Fibroblast of lung (primary cell): ENCODE measurements around the gene TMEM98.
"Not testable (repeated sequence)": the region's sequence is repeated elsewhere in the genome, so short reads cannot be mapped to it uniquely, and the experiment has no call there.

Experiments
- EZH2 ChIP-seq: IDR thresholded peaks from 2 replicates; pipeline ENCODE4 v1.5.1; 2012; ENCODE audit warnings: low read length, control low read depth, mild to moderate bottlenecking; ENCODE audit errors: missing control alignments
- TF ChIP-seq, protein P1 (sequence below), 2 donors: IDR thresholded peaks in 1 of 2; conservative IDR thresholded peaks in 1 of 2; 1 replicate in 1 of 2; 2 replicates in 1 of 2; pipeline ENCODE4 v1.5.1; 2011 to 2012; ENCODE audit warnings: low read length in 2 of 2, control low read depth in 1 of 2, inconsistent platforms in 1 of 2, low read depth in 1 of 2, mild to moderate bottlenecking in 1 of 2

DNA sequence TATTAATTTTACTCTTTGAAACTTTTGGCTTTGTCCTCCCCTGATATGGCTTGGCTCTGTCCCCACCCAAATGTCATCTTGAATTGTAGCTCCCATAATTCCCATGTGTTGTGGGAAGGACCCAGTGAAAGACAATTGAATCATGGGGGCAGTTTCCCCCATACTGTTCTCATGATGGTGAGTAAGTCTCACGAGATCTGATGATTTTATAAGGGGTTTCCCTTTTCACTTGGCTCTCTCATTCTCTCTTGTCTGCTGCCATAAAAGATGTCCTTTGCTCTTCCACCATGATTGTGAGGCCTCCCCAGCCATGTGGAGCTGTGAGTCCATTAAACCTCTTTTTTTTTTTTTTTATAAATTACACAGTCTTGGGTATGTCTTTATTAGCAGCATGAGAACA lies 24.5 kb downstream of the TMEM98 start:
- TF ChIP-seq, protein P1, sequence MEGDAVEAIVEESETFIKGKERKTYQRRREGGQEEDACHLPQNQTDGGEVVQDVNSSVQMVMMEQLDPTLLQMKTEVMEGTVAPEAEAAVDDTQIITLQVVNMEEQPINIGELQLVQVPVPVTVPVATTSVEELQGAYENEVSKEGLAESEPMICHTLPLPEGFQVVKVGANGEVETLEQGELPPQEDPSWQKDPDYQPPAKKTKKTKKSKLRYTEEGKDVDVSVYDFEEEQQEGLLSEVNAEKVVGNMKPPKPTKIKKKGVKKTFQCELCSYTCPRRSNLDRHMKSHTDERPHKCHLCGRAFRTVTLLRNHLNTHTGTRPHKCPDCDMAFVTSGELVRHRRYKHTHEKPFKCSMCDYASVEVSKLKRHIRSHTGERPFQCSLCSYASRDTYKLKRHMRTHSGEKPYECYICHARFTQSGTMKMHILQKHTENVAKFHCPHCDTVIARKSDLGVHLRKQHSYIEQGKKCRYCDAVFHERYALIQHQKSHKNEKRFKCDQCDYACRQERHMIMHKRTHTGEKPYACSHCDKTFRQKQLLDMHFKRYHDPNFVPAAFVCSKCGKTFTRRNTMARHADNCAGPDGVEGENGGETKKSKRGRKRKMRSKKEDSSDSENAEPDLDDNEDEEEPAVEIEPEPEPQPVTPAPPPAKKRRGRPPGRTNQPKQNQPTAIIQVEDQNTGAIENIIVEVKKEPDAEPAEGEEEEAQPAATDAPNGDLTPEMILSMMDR (conservative IDR thresholded peaks at IDR 0.05 in 1 of 2, IDR thresholded peaks at IDR 0.05 in 1 of 2; ENCODE audit: low read depth in 1 of 2, low read length in 2 of 2) = not testable (repeated sequence)
- not testable (repeated sequence) for TF ChIP-seq EZH2
